NK-92 (cell line): Measurements from ENCODE around the gene MORF4L1.
"Not testable (repeated sequence)": the region's sequence is repeated elsewhere in the genome, so short reads cannot be mapped to it uniquely, and the experiment has no call there.

Experiments used
- DNase-seq: peaks from one replicate; lab custom pipeline; 2025; ENCODE audit not compliant: unreplicated experiment; lab: John Stamatoyannopoulos, UW

The MORF4L1 gene

GRCh38 chr15:78898540-78898939 lies 25.9 kb downstream of the MORF4L1 start:
- no peak for DNase-seq

- DNase-seq, result not testable (repeated sequence)
Observed at GRCh38 chr15:78900819-78901533, 28.3 kb downstream of the MORF4L1 start.

- DNase-seq, result not testable (repeated sequence)
Observed at GRCh38 chr15:78902281-78903032, 29.8 kb downstream of the MORF4L1 start.

- DNase-seq, result no peak
Observed at GRCh38 chr15:78904599-78905358, 32.1 kb downstream of the MORF4L1 start.

- no peak for DNase-seq
Observed at GRCh38 chr15:78906316-78906620, 33.6 kb downstream of the MORF4L1 start.

- DNase-seq, result no peak
Observed at GRCh38 chr15:78907577-78907976, 34.9 kb downstream of the MORF4L1 start.

GRCh38 chr15:78909160-78909695 lies 36.5 kb downstream of the MORF4L1 start:
- no peak for DNase-seq

- no peak for DNase-seq
Observed at GRCh38 chr15:78909791-78910228, 37.1 kb downstream of the MORF4L1 start.

GRCh38 chr15:78910271-78910670 lies 37.6 kb downstream of the MORF4L1 start:
- DNase-seq, result no peak

GRCh38 chr15:78912316-78912715 lies 39.6 kb downstream of the MORF4L1 start:
- no peak for DNase-seq

GRCh38 chr15:78913012-78913411 lies 40.3 kb downstream of the MORF4L1 start:
- DNase-seq, result no peak

- DNase-seq, result no peak
Observed at GRCh38 chr15:78914027-78914764, 41.5 kb downstream of the MORF4L1 start.

GRCh38 chr15:78915341-78916087 lies 42.8 kb downstream of the MORF4L1 start:
- no peak for DNase-seq

GRCh38 chr15:78916088-78916487 lies 43.4 kb downstream of the MORF4L1 start:
- DNase-seq, result no peak

GRCh38 chr15:78917888-78918287 lies 45.2 kb downstream of the MORF4L1 start:
- no peak for DNase-seq

GRCh38 chr15:78921517-78921916 lies 48.8 kb downstream of the MORF4L1 start:
- no peak for DNase-seq

- no peak for DNase-seq
Observed at GRCh38 chr15:78921940-78922339, 49.2 kb downstream of the MORF4L1 start.

GRCh38 chr15:78922527-78922926 lies 49.8 kb downstream of the MORF4L1 start:
- DNase-seq, result no peak

GRCh38 chr15:78923015-78923414 lies 50.3 kb downstream of the MORF4L1 start:
- DNase-seq, result no peak
